Upper lobe of left lung (tissue), 6 donors: ENCODE results near the gene SCNN1B. TPM values are rescaled to one million over a fixed set of nuclear protein-coding genes. Genes with fewer than 3 reads are reported as not detected.

Source experiments
- ATAC-seq, 2 donors: fragments of 200-7000 bp; cut with Tn5 transposase; one replicate each; pipeline ENCODE4 v1.9.1; 2022; ENCODE audit warnings: mild to moderate bottlenecking in 2 of 2, moderate library complexity in 2 of 2; ENCODE audit not compliant: low FRiP score in 2 of 2
- DNase-seq, 2 donors: peaks; one replicate each; pipeline ENCODE4 v3.0.0-alpha.2; 2019 to 2020
- H3K27ac ChIP-seq, 4 donors: fragments of 200-600 bp; sonication (generic); one replicate each; pipeline ENCODE4 v1.5.1; 2016 to 2019
- H3K27me3 ChIP-seq, 4 donors: fragments of 200-600 bp; sonication (generic); one replicate each; pipeline ENCODE4 v1.5.1; 2017 to 2019
- H3K36me3 ChIP-seq, 4 donors: fragments of 200-600 bp; sonication (generic); one replicate each; pipeline ENCODE4 v1.5.1; 2016 to 2019
- H3K4me1 ChIP-seq, 4 donors: fragments of 200-600 bp; sonication (generic); one replicate each; pipeline ENCODE4 v1.5.1; 2018 to 2019
- H3K4me3 ChIP-seq, 4 donors: fragments of 200-600 bp; sonication (generic); one replicate each; pipeline ENCODE4 v1.5.1; 2017 to 2019; ENCODE audit warnings: mild to moderate bottlenecking in 2 of 4, moderate library complexity in 1 of 4
- H3K9me3 ChIP-seq, 4 donors: fragments of 200-600 bp; sonication (generic); one replicate each; pipeline ENCODE4 v1.5.1; 2018 to 2019
- CTCF ChIP-seq, 6 experiments: fragments of 450-650 bp in 4 of 6; fragments of 200-600 bp in 2 of 6; sonication (generic) in 2 of 6; IDR thresholded peaks; one replicate each; pipeline ENCODE4 v1.5.1; 2016 to 2019; ENCODE audit warnings: antibody characterized with exemption in 6 of 6
- EP300 ChIP-seq, 4 donors: sonication (generic); formaldehyde crosslinking; IDR thresholded peaks; one replicate each; pipeline ENCODE4 v1.5.1; 2017; ENCODE audit warnings: antibody characterized with exemption in 4 of 4, control low read depth in 2 of 4
- POLR2A ChIP-seq, 4 donors: fragments of 450-650 bp; IDR thresholded peaks; one replicate each; pipeline ENCODE4 v1.5.1; 2016 to 2017; ENCODE audit warnings: antibody characterized with exemption in 4 of 4, mild to moderate bottlenecking in 2 of 4
- POLR2AphosphoS5 ChIP-seq, 2 donors: sonication (generic); formaldehyde crosslinking; IDR thresholded peaks; one replicate each; pipeline ENCODE4 v1.5.1; 2017; ENCODE audit warnings: antibody characterized with exemption in 2 of 2
- WGBS, 2 donors: methylation state at CpG; one replicate each; pipeline ENCODE4 v1.1.5; 2017 to 2018; 5-methylcytosine and 5-hydroxymethylcytosine counted together
- total RNA-seq, 6 donors: library from RNA; depleted of rRNA in 4 of 6; stranded (reverse); fragments of >200 nt in 4 of 6; gene quantifications; one replicate each; pipeline versions ENCODE4 v1.1.0 to v1.2.1, GENCODE V29; 2016 to 2021
- donor health status: DM: no; HTN: no; CAD: no; lungs with moderate emphysema.
- donor health status: DM: no; HTN: yes; CAD: no; lungs with severe emphysema.

SCNN1B gene
- total RNA-seq, 6 donors from 2014 or later = 40.3 to 82.0 (median 56.7) TPM

DNA sequence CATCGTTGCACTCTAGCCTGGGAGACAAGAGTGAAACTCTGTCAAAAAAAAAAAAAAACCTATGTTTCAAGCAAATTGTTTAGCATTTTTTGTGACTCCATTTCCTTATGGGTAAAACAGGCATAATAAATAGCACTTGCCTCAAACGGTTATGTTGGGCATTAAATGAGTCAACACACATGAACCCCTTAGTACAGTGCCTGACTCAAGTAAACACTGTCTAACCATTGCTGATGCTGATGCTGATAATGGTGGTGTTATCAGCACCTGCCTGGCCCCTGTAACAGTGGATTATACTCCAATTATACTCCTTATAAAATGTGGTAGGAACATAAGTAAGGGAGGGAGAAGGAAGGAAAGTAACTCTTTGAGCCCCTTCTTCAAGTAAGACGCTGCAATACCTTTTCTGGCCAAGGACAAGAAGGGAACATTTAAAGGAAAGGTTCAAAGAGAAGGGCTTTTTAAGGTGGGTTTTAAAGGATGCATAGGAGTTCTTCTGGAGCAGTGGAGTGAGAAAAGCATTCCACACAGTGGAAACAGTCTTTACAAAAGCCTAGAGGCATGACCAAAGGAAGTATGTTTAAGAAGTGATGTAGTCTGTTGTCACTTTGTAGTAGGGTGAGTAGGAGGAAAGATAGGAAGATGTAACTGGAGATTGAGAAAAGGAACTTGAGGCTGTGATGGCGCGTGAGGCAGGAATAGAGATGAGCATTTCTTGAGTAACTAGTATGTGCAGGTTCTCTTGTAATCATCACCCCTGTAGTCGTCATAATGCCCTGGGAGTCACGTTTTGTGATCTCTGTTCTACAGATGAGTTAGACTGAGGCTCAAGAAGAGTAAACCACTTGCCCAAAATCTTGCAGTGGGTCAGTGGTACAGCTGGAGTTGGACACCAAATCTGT lies 4.3 kb downstream of the SCNN1B start:
- Histone ChIP-seq H3K9me3 (no peaks in the 10 kb centered on the region), H3K27ac (no peak overlapping the region), H3K36me3 (no peaks in the 10 kb centered on the region), H3K4me3 (no peak overlapping the region), H3K27me3 (peaks cover 0 to 12% (median 5%) of the 10 kb centered on the region in 4 donors), H3K4me1 (peaks cover 0 to 23% (median 4%) of the 10 kb centered on the region in 4 donors)
- TF ChIP-seq CTCF (IDR thresholded peaks at IDR 0.05) (no peak), POLR2AphosphoS5 (IDR thresholded peaks at IDR 0.05) (no peak), EP300 (IDR thresholded peaks at IDR 0.05) (no peak), POLR2A (IDR thresholded peaks at IDR 0.05) (no peak)
- WGBS, 2 donors = 86 to 88% methylated on average over 7 of the region's 7 CpGs
- ATAC-seq = no peak
- DNase-seq = no peak

- Histone ChIP-seq H3K9me3 (no peaks in the 10 kb centered on the region), H3K4me1 (no peaks in the 10 kb centered on the region), H3K4me3 (no peak overlapping the region), H3K27ac (no peak overlapping the region), H3K36me3 (no peaks in the 10 kb centered on the region), H3K27me3 (no peaks in the 10 kb centered on the region)
- no peak for DNase-seq
- ATAC-seq = no peak
- TF ChIP-seq CTCF (IDR thresholded peaks at IDR 0.05) (no peak), POLR2A (IDR thresholded peaks at IDR 0.05) (no peak), POLR2AphosphoS5 (IDR thresholded peaks at IDR 0.05) (no peak), EP300 (IDR thresholded peaks at IDR 0.05) (no peak)
Observed at GRCh38 chr16:23310217-23310616, 8.1 kb downstream of the SCNN1B start.

DNA sequence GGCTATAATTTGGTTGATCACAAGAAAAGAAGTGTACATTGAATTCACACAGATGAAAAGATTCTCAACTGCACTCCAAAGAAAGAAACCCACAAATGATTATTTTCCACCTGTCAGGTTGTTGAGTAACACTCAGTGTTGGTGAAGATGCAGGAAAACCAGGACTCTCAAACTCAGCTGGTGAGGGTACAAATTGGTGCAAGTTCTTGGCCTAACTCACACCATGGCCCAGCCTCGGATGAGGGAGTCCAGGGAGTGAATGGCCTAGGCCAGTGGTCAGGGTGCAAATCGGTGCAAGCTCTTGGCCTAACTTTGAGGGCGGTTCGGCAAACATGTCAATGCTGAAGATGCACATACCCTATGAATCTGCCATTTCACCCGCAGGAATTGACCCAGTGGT lies 8.6 kb downstream of the SCNN1B start:
- ATAC-seq = no peak
- TF ChIP-seq CTCF (IDR thresholded peaks at IDR 0.05) = no peak
- no peak for TF ChIP-seq POLR2A (IDR thresholded peaks at IDR 0.05)
- TF ChIP-seq EP300 (IDR thresholded peaks at IDR 0.05) = no peak
- no peak for TF ChIP-seq POLR2AphosphoS5 (IDR thresholded peaks at IDR 0.05)
- Histone ChIP-seq H3K36me3 (no peaks in the 10 kb centered on the region), H3K4me3 (no peak overlapping the region), H3K9me3 (no peaks in the 10 kb centered on the region), H3K27me3 (no peaks in the 10 kb centered on the region), H3K4me1 (no peaks in the 10 kb centered on the region), H3K27ac (no peak overlapping the region)
- WGBS, 2 donors = 90 to 100% methylated on average over 2 to 5 of the region's 5 CpGs
- DNase-seq = no peak

- TF ChIP-seq POLR2A (IDR thresholded peaks at IDR 0.05) (no peak), POLR2AphosphoS5 (IDR thresholded peaks at IDR 0.05) (no peak), EP300 (IDR thresholded peaks at IDR 0.05) (no peak), CTCF (IDR thresholded peaks at IDR 0.05) (no peak)
- DNase-seq (no peak), ATAC-seq (no peak)
- 93 to 97% methylated on average over 2 of the region's 2 CpGs for WGBS, 2 donors
- Histone ChIP-seq H3K27ac (no peak overlapping the region), H3K36me3 (no peaks in the 10 kb centered on the region), H3K27me3 (no peaks in the 10 kb centered on the region), H3K4me1 (peaks cover 0 to 32% (median 15%) of the 10 kb centered on the region in 4 donors), H3K9me3 (no peaks in the 10 kb centered on the region), H3K4me3 (no peak overlapping the region)
Observed at GRCh38 chr16:23316232-23316631, 14.1 kb downstream of the SCNN1B start.
